GM21381 (cell line): Measurements from ENCODE around the gene PCDHA9.
"Not testable (repeated sequence)": the region's sequence is repeated elsewhere in the genome, so short reads cannot be mapped to it uniquely, and the experiment has no call there.

Source experiments
- ATAC-seq: cut with Tn5 transposase; IDR thresholded peaks from one replicate; pipeline ENCODE4 v1.9.1; 2021; ENCODE audit warnings: mild to moderate bottlenecking, moderate library complexity; ENCODE audit not compliant: unreplicated experiment

PCDHA9 gene

DNA sequence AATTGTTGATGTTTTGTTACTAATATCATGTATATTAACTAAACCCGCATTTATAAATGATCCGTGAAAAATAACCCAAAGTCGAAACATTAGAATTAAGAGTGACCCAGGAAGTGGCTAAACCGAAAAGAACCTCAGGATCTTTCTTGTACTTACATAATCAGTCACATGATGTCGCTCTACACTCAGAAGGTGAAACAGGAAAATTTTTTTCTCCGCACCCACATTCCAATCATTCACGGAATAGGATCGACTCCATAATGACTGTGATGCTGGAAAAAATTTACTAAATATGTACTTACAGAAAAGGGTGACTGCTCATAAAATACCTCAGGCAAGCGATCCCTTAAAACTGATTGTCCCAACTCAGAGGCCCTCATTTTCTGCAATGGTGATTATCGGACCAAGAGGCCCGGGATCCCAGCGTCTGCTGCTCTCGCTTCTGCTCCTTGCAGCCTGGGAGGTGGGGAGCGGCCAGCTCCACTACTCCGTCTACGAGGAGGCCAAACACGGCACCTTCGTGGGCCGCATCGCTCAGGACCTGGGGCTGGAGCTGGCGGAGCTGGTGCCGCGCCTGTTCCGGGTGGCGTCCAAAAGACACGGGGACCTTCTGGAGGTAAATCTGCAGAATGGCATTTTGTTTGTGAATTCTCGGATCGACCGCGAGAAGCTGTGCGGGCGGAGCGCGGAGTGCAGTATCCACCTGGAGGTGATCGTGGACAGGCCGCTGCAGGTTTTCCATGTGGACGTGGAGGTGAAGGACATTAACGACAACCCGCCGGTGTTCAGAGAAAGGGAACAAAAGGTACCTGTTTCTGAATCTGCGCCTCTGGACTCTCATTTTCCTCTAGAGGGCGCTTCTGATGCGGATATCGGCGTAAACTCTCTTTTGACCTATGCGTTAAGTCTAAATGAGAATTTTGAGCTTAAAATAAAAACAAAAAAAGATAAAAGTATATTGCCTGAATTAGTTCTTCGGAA is 27.2 kb downstream of the PCDHA9 start, which contains the start of gene PCDHA12:
PCDHA12 (plus strand) TSS at position 224 of the 981 bp plus-strand sequence; CDS start at position 389, 165 bp downstream.
- ATAC-seq = no peak

DNA sequence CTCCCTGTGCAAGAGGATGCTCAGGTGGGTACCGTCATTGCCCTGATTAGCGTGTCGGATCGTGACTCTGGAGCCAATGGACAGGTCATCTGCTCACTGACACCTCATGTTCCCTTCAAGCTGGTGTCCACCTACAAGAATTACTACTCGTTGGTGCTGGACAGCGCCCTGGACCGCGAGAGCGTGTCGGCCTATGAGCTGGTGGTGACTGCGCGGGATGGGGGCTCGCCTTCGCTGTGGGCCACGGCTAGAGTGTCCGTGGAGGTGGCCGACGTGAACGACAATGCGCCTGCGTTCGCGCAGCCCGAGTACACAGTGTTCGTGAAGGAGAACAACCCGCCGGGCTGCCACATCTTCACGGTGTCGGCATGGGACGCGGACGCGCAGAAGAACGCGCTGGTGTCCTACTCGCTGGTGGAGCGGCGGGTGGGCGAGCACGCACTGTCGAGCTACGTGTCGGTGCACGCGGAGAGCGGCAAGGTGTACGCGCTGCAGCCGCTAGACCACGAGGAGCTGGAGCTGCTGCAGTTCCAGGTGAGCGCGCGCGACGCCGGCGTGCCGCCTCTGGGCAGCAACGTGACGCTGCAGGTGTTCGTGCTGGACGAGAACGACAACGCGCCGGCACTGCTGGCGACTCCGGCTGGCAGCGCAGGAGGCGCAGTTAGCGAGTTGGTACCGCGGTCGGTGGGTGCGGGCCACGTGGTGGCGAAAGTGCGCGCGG is 28.5 kb downstream of the PCDHA9 start:
- not testable (repeated sequence) for ATAC-seq

DNA sequence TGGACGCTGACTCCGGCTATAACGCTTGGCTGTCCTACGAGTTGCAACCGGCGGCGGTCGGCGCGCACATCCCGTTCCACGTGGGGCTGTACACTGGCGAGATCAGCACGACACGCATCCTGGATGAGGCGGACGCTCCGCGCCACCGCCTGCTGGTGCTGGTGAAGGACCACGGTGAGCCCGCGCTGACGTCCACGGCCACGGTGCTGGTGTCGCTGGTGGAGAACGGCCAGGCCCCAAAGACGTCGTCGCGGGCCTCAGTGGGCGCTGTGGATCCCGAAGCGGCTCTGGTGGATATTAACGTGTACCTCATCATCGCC is 29.0 kb downstream of the PCDHA9 start:
- no peak for ATAC-seq

DNA sequence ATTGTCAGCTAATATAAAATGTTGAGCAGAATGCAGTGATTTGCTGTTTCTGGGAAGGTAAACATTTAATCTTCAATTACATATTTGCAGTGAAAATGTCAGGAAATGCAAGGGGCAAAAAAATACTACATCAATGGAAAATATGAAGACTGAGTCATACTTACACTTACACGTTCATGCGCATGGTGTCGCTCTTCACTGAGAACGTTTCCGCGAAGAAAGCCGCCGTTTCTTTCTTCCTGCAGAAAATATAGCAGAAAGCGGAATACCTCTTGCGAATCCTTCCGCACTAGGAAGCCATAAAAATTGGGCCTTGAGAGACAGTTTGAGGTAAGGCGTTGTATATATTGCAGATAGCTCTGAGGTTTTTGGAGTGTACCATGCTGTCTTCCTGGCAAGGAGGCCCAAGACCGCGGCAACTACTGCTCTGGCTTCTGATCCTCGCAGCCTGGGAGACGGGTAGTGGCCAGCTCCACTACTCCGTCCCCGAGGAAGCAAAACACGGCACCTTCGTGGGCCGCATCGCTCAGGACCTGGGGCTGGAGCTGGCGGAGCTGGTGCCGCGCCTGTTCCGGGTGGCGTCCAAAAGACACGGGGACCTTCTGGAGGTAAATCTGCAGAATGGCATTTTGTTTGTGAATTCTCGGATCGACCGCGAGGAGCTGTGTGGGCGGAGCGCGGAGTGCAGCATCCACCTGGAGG is 33.9 kb downstream of the PCDHA9 start, which contains the start of gene PCDHA13:
PCDHA13 (plus strand) TSS at position 236 of the 702 bp plus-strand sequence; CDS start at position 381, 145 bp downstream.
- no peak for ATAC-seq

DNA sequence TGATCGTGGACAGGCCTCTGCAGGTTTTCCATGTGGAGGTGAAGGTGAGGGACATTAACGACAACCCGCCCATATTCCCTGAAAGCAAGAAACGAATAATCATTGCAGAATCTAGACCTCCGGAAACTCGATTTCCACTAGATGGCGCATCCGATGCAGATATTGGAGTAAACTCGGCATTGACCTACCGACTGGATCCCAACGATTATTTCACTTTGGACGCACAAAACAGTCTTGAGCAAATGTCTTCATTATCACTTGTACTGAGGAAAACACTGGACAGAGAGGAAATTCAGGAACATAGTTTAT is 34.4 kb downstream of the PCDHA9 start:
- no peak for ATAC-seq

DNA sequence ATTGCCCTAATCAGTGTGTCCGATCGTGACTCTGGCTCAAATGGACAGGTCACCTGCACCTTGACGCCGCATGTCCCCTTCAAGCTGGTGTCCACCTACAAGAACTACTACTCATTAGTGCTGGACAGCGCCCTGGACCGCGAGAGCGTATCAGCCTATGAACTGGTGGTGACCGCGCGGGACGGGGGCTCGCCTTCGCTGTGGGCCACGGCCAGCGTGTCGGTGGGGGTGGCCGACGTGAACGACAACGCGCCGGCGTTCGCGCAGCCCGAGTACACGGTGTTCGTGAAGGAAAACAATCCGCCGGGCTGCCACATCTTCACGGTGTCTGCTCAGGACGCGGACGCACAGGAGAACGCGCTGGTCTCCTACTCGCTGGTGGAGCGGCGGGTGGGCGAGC is 35.2 kb downstream of the PCDHA9 start:
- no peak for ATAC-seq

DNA sequence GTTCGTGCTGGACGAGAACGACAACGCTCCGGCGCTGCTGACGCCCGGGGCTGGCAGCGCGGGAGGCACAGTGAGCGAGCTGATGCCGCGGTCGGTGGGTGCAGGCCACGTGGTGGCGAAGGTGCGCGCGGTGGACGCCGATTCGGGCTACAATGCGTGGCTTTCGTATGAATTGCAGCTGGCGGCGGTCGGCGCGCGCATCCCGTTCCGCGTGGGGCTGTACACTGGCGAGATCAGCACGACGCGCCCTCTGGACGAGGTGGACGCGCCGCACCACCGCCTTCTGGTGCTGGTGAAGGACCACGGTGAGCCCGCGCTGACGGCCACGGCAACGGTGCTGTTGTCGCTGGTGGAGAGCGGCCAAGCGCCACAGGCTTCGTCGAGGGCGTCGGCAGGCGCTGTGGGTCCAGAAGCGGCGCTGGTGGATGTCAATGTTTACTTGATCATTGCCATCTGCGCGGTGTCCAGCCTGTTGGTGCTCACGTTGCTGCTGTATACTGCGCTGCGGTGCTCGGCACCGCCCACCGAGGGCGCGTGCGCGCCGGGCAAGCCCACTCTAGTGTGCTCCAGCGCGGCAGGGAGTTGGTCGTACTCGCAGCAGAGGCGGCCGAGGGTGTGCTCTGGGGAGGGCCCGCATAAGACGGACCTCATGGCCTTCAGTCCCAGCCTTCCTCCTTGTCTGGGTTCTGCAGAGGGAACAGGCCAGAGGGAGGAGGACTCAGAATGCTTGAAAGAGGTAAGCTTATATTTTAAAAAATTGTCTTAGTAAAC is 35.9 kb downstream of the PCDHA9 start:
- ATAC-seq = no peak
